Neuron (in vitro differentiated cells): ENCODE measurements around the gene SLC2A4.

Experiments
- H2AFZ ChIP-seq: one replicate; pipeline ENCODE4 v1.6.1; 2013; ENCODE audit warnings: low read depth, mild to moderate bottlenecking, inconsistent platforms, low read length, moderate library complexity
- H3K27me3 ChIP-seq: one replicate; pipeline ENCODE4 v1.6.1; 2013; ENCODE audit warnings: low read length; ENCODE audit not compliant: insufficient read depth
- H3K36me3 ChIP-seq: one replicate; pipeline ENCODE4 v1.6.1; 2013; ENCODE audit warnings: low read length; ENCODE audit not compliant: insufficient read depth
- H3K4me1 ChIP-seq: one replicate; pipeline ENCODE4 v1.6.1; 2013; ENCODE audit warnings: low read length; ENCODE audit not compliant: insufficient read depth
- H3K4me3 ChIP-seq: 2 replicates; pipeline ENCODE4 v1.5.1; 2013; ENCODE audit warnings: mild to moderate bottlenecking, low read length, moderate library complexity
- H3K9me3 ChIP-seq: one replicate; pipeline ENCODE4 v1.6.1; 2013; ENCODE audit warnings: low read length

SLC2A4 gene

DNA sequence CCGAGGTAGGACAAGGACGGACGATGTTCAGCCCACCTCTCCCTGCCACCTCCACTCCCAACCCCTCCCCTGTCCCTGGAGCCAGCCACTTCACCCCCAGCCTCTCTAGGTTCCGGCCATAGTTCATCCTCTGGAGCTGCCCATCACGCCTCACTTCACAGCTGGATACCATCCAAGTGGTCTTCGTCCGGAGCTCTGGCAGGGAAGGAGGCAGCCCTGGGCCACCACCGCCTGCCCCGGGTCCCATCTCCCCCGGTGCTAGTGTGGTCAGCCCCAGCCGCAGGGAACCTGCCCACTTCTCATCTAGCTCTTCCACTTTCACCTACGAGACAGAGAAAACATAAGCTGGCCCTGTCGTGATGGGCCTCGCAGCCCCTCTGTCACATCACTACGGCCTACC, 39.9 kb downstream of the SLC2A4 start:
- Histone ChIP-seq H3K36me3 (peaks cover 81% of the 10 kb centered on the region), H2AFZ (no peak overlapping the region), H3K9me3 (no peaks in the 10 kb centered on the region), H3K4me1 (no peaks in the 10 kb centered on the region), H3K4me3 (no peak overlapping the region), H3K27me3 (no peaks in the 10 kb centered on the region)

- no peaks in the 10 kb centered on the region for H3K27me3 ChIP-seq
- H3K4me3 ChIP-seq: no peak overlapping the region
- H3K36me3 ChIP-seq: peaks cover 79% of the 10 kb centered on the region
- H3K4me1 ChIP-seq: peaks cover 4% of the 10 kb centered on the region
- no peak overlapping the region for H2AFZ ChIP-seq
- H3K9me3 ChIP-seq: no peaks in the 10 kb centered on the region
Observed at GRCh38 chr17:7322520-7323194, 41.1 kb downstream of the SLC2A4 start.

DNA sequence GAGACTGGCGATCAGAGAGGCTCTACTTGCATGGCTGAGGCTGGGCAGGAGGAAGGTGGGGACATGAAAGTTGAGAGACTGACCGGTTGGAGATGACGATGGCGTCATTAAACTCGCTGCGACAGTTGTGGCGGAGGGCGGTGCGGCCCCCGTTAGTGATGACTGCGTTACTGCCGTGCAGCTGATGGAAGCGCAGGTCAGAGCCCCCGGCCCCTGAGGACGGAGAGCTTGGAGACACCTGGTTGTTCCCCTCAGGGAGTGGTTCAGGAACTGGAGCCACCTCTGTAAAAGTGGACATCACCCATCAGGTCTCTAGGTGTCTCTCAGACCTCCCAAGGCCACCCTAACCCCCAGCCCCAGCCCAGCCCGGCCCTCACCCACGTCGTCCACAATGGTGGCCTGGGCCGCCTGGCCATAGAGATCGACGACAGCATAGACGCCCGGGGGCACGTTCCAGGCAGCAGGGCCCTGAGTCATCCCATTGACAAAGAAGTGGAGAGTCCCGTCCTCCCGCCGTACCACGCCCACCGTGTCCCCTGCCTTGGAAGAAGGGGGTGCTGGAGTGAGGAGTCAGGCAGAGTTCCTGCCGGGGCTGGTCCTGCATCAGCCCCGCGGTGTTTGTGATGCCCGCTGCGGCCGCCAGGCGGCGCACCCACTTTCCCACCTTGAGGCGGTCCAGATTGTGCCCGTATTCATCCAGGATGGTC, 42.4 kb downstream of the SLC2A4 start:
- H3K36me3 ChIP-seq: peaks cover 67% of the 10 kb centered on the region
- no peak overlapping the region for H2AFZ ChIP-seq
- peaks cover 13% of the 10 kb centered on the region for H3K4me1 ChIP-seq
- no peak overlapping the region for H3K4me3 ChIP-seq
- no peaks in the 10 kb centered on the region for H3K9me3 ChIP-seq
- no peaks in the 10 kb centered on the region for H3K27me3 ChIP-seq

- H2AFZ ChIP-seq: no peak overlapping the region
- H3K9me3 ChIP-seq: no peaks in the 10 kb centered on the region
- peaks cover 13% of the 10 kb centered on the region for H3K4me1 ChIP-seq
- peaks cover 64% of the 10 kb centered on the region for H3K36me3 ChIP-seq
- H3K27me3 ChIP-seq: no peaks in the 10 kb centered on the region
- no peak overlapping the region for H3K4me3 ChIP-seq
Observed at GRCh38 chr17:7324438-7324779, 42.9 kb downstream of the SLC2A4 start.

- Histone ChIP-seq H3K27me3 (no peaks in the 10 kb centered on the region), H3K36me3 (peaks cover 64% of the 10 kb centered on the region), H3K4me1 (peaks cover 13% of the 10 kb centered on the region), H3K4me3 (no peak overlapping the region), H2AFZ (no peak overlapping the region), H3K9me3 (no peaks in the 10 kb centered on the region)
Observed at GRCh38 chr17:7325031-7325528, 43.6 kb downstream of the SLC2A4 start.

DNA sequence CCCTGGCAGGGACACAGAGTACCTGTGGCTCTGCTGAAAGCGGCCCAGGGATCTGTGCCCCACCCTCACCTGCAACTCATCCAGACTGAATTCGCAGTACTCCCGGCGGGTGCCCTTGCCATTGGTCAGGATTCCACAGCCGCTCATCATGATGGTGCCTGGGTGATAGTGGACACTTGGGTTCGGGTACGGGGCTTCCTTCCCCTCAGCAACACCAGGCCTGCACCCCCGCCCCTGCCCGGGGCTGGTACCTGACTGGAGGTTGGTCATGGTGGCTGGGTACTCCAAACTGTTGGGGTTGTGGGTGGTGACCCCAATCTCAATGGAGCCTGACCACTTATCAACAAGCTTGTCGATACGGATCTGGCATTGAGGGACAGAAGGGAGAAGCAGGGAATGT, 44.7 kb downstream of the SLC2A4 start:
- Histone ChIP-seq H3K27me3 (no peaks in the 10 kb centered on the region), H3K36me3 (peaks cover 54% of the 10 kb centered on the region), H3K4me1 (peaks cover 21% of the 10 kb centered on the region), H2AFZ (no peak overlapping the region), H3K4me3 (no peak overlapping the region), H3K9me3 (no peaks in the 10 kb centered on the region)

DNA sequence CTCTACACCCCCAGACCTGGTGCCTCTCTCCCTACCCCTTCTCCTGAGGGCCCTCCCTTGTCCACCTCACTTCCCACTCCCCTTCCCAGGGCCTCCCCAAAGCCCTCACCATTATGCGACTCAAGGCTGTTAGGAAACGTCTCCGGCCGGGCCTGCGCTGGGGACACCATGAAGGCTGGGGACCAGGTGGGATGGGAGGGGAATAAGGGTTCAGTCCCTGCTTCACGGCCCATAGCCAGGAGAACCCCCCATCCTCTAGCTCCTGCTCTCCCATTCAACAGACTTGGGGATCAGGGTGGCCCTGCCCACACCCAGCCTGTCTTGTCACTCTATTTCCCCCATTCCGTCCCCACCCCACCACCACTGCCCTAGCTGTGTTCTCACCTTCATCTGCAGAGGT, 45.5 kb downstream of the SLC2A4 start:
- peaks cover 45% of the 10 kb centered on the region for H3K36me3 ChIP-seq
- H3K4me3 ChIP-seq: no peak overlapping the region
- H2AFZ ChIP-seq: no peak overlapping the region
- no peaks in the 10 kb centered on the region for H3K9me3 ChIP-seq
- no peaks in the 10 kb centered on the region for H3K27me3 ChIP-seq
- H3K4me1 ChIP-seq: peaks cover 21% of the 10 kb centered on the region

- H3K27me3 ChIP-seq: no peaks in the 10 kb centered on the region
- no peak overlapping the region for H2AFZ ChIP-seq
- H3K4me1 ChIP-seq: peaks cover 21% of the 10 kb centered on the region
- H3K36me3 ChIP-seq: peaks cover 41% of the 10 kb centered on the region
- no peaks in the 10 kb centered on the region for H3K9me3 ChIP-seq
- H3K4me3 ChIP-seq: no peak overlapping the region
Observed at GRCh38 chr17:7327501-7327900, 46.0 kb downstream of the SLC2A4 start.

GRCh38 chr17:7328009-7328408, 46.5 kb downstream of the SLC2A4 start:
- H2AFZ ChIP-seq: no peak overlapping the region
- H3K9me3 ChIP-seq: no peaks in the 10 kb centered on the region
- peaks cover 36% of the 10 kb centered on the region for H3K36me3 ChIP-seq
- H3K27me3 ChIP-seq: no peaks in the 10 kb centered on the region
- H3K4me3 ChIP-seq: peak overlapping the region; percentile 81
- H3K4me1 ChIP-seq: peaks cover 21% of the 10 kb centered on the region

DNA sequence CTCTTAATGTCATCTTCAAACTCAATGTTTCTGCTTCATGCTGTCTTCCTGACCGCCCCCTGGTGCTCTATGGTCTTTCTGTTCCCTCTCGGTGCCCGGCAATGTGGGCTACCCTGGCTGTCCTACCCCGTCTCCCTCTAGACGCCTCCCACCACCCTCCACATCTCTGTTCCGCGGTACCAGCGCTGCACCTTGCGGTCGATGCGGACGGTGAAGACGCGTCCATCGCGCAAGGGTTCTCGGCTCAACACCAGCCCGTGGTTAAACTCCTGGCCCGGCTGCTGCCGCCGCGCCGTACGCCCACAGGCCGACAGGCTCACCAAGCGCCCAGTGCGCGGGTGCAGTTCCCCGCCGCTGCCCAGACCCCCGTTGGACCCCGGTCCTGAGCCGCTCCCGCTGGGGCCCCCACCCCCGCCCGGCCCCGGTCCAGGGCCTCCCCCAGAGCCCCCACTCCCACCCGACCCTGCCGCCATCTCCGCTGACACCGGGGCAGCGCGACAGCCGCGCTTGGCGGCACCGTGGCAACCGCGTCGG, 47.4 kb downstream of the SLC2A4 start, which contains the start of gene NEURL4:
TSS of gene NEURL4 (minus strand) at position 496 of the 534 bp plus-strand sequence. CDS start at position 473, 23 bp downstream.
- Histone ChIP-seq H3K27me3 (no peaks in the 10 kb centered on the region), H3K4me1 (peaks cover 21% of the 10 kb centered on the region), H3K36me3 (peaks cover 27% of the 10 kb centered on the region), H2AFZ (peak within 1 kb of the TSS; percentile 66), H3K4me3 (peak within 1 kb of the TSS; percentile 81), H3K9me3 (no peaks in the 10 kb centered on the region)

DNA sequence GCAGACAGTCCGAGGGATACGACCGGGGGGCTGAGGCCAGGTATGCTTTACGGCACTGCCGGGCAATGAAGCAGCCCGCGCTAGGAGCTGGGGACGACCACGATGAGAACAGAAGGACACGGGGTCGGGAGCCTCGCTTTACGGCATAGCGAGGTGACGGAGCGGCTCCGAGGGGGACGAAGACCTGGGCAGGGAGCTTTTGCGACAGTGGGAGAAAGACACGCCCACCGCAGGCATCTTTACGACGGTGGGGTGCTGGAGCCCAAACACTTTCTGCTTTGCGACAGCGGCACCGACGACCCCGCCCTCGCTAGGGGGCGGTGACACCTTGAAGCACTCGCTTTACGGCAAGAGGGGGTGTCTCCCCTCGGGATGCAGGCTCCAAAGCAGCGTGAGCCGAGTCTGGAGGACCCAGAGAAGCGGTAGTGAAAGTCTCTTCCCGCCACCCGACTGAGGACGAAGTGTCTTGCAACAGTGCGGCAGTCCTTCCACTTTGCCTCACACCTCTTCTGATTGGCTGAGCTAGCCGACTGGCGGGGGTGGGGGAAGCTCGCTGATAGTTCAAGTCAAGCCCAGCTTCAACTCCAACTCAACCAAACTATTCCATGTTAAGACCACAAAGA, 48.0 kb downstream of the SLC2A4 start:
- peak overlapping the region; percentile 81 for H3K4me3 ChIP-seq
- no peaks in the 10 kb centered on the region for H3K9me3 ChIP-seq
- peaks cover 21% of the 10 kb centered on the region for H3K4me1 ChIP-seq
- H3K27me3 ChIP-seq: no peaks in the 10 kb centered on the region
- H3K36me3 ChIP-seq: peaks cover 24% of the 10 kb centered on the region
- peak overlapping the region; percentile 48 for H2AFZ ChIP-seq

GRCh38 chr17:7329997-7330637, 48.6 kb downstream of the SLC2A4 start:
- peaks cover 21% of the 10 kb centered on the region for H3K4me1 ChIP-seq
- no peaks in the 10 kb centered on the region for H3K27me3 ChIP-seq
- H3K9me3 ChIP-seq: no peaks in the 10 kb centered on the region
- H3K36me3 ChIP-seq: peaks cover 20% of the 10 kb centered on the region
- H2AFZ ChIP-seq: peak overlapping the region; percentile 48
- peak overlapping the region; percentile 81 for H3K4me3 ChIP-seq

GRCh38 chr17:7330638-7331015, 49.1 kb downstream of the SLC2A4 start:
- H2AFZ ChIP-seq: peak overlapping the region; percentile 48
- peaks cover 21% of the 10 kb centered on the region for H3K4me1 ChIP-seq
- H3K4me3 ChIP-seq: peak overlapping the region; percentile 81

More at GRCh38 chr17:7330638-7331015, 49.1 kb downstream of the SLC2A4 start:
- Histone ChIP-seq H3K9me3 (no peaks in the 10 kb centered on the region), H3K36me3 (peaks cover 15% of the 10 kb centered on the region), H3K27me3 (no peaks in the 10 kb centered on the region)
